Activated CD4-positive, alpha-beta T cell treated with anti-CD3 and anti-CD28 coated beads, Interleukin-2, amount 10 ng/mL, durations not matched to agents 7 days and 5 days (primary cell): ENCODE results near the gene FAM111B. TPM values are rescaled to one million over a fixed set of nuclear protein-coding genes. Genes with fewer than 3 reads are reported as not detected.
A peak's percentile ranks its signal among the peaks of the same experiment; 100 is the strongest.
"Not testable (repeated sequence)": the region's sequence is repeated elsewhere in the genome, so short reads cannot be mapped to it uniquely, and the experiment has no call there.

ENCODE experiments used
- CTCF ChIA-PET: fragments of 350-600 bp; sonication (Branson Sonifier 250); formaldehyde crosslinking; loops from one replicate; lab custom pipeline; 2021; ENCODE audit warnings: antibody characterized with exemption; lab: Charles Lee
- POLR2A ChIA-PET: fragments of 350-600 bp; sonication (Branson Sonifier 250); formaldehyde crosslinking; loops from one replicate; lab custom pipeline; 2021; ENCODE audit warnings: antibody characterized with exemption; lab: Charles Lee
- DNase-seq: peaks from one replicate; pipeline ENCODE4 v3.0.0-alpha.2; 2020
- H3K27ac Mint-ChIP-seq: one replicate; pipeline ENCODE4 v1.8.0; 2021; ENCODE audit warnings: mild to moderate bottlenecking, moderate library complexity, mixed read lengths
- H3K27me3 Mint-ChIP-seq: one replicate; pipeline ENCODE4 v1.8.0; 2021; ENCODE audit warnings: mixed read lengths
- H3K36me3 Mint-ChIP-seq: one replicate; pipeline ENCODE4 v1.8.0; 2021; ENCODE audit warnings: low read depth, mixed read lengths
- H3K4me1 Mint-ChIP-seq: one replicate; pipeline ENCODE4 v1.8.0; 2021; ENCODE audit warnings: mixed read lengths
- H3K4me3 Mint-ChIP-seq: one replicate; pipeline ENCODE4 v1.8.0; 2021; ENCODE audit warnings: mild to moderate bottlenecking, moderate library complexity, mixed read lengths
- H3K9me3 Mint-ChIP-seq: one replicate; pipeline ENCODE4 v1.8.0; 2021; ENCODE audit warnings: mixed read lengths
- total RNA-seq, 2 experiments: library from RNA; stranded (reverse); gene quantifications; one replicate each; pipeline ENCODE4 v1.2.3, GENCODE V29; 2021

Gene FAM111B
- total RNA-seq: 100 to 1,000 TPM in 1 of 2 experiments, 10 to 100 TPM in 1; 95.8 to 106 TPM

- DNase-seq: peak; percentile 88
- Mint-ChIP-seq H3K27ac (peak within 1 kb of the TSS; percentile 91), H3K27me3 (peaks cover 4% of the 10 kb centered on the region), H3K9me3 (peaks cover 7% of the 10 kb centered on the region), H3K4me3 (peak within 1 kb of the TSS; percentile 95), H3K4me1 (peaks cover 71% of the 10 kb centered on the region), H3K36me3 (peaks cover 55% of the 10 kb centered on the region)
- ChIA-PET POLR2A (interaction anchor here (0.6 to 1.2 kb wide), 3 partner anchors 29 to 510 kb away, joined by 3 to 6 read pairs (median 3); partner anchors contain the start of gene FAM111A), CTCF (interaction anchor here (0.6 to 2.7 kb wide), 11 partner anchors 9 to 165 kb away, joined by 3 to 19 read pairs (median 4); partner anchors contain the start of genes DTX4 and FAM111A)
Observed at GRCh38 chr11:59106363-59107336, at the start of gene FAM111B. Gene FAM111B, plus strand, starts transcription at chr11:59107237. Its CDS starts 2,389 bp downstream, at chr11:59109626.

DNA sequence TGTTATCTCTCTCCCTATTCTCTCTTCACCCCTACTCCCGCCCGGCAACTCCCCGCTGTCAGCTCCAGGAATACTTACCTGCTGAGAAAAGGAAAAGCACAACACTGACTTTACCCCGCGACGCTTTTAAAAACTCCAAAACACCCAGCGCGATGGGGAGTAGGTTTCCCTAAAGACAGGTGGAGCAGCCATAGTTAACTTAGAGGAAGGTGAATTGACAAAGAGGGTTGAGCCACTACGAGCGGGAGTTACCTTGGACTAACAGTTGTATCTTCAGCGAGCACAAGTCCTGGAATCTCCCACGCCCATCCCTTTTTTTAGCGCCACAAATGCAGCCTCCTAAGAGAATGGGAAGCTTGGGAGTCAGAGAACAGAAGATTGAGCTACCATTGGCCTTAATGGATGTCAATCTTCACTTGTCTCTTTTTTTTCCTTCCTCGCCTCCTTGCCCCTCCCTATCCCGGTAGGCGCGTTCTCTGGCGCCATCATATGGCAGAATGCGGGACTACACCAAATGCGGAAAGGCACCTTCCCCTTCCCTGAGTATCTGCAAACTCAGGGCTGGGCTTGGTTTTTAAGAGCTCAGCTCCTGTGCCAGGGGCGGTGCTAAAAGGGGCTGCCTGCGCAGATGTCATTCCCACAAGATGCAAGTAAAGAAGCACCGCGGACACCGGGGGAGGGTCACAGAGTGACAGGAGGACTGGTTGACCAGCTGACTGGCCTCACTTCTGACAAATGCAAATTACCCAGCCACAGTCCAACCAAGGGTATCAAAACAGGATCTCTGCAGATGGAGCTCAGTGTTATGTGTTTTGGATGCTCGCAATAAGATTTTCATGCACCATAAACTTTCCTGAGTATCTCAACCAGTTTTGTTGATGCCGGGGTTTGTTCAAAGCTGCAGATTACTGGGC is 48.7 kb upstream of the FAM111B start:
- peak; percentile 83 for DNase-seq
- Mint-ChIP-seq H3K4me3 (peak overlapping the region; percentile 66), H3K27me3 (peaks cover 28% of the 10 kb centered on the region)
- H3K27ac Mint-ChIP-seq, POLR2A ChIA-PET, H3K36me3 Mint-ChIP-seq, H3K9me3 Mint-ChIP-seq, H3K4me1 Mint-ChIP-seq: not testable (repeated sequence)
- CTCF ChIA-PET: interaction anchor here (0.7 to 2.0 kb wide), 13 partner anchors 9 to 514 kb away, joined by 3 to 8 read pairs (median 4); partner anchors contain the start of gene FAM111A

DNA sequence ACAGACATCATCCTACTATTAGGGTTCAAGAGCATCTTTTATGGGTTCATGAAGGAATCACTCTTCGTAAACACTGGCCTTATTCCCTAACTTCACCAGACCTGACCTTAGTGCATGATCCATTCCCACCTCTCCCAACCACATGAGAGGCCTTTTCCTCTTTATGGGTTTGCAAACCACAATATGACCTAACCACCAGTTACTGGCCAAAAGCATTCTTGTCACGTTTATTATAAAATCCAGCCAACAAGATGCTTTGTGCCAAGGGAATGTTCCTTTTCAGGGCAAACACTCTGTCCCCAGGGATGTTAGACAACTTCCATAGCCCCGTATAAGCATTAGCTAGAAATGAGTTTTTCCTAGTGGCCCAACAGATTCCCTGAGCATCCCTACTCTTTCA is 46.9 kb upstream of the FAM111B start:
- H3K27ac Mint-ChIP-seq, H3K4me3 Mint-ChIP-seq, DNase-seq, H3K4me1 Mint-ChIP-seq, H3K36me3 Mint-ChIP-seq, H3K9me3 Mint-ChIP-seq, POLR2A ChIA-PET: not testable (repeated sequence)
- H3K27me3 Mint-ChIP-seq: peaks cover 41% of the 10 kb centered on the region
- CTCF ChIA-PET: interaction anchor here (1.8 kb wide), 1 partner anchor 111 kb away, joined by 4 read pairs; no protein-coding TSS in a partner anchor

GRCh38 chr11:59062602-59063529 is 44.2 kb upstream of the FAM111B start:
- peaks cover 49% of the 10 kb centered on the region for H3K27me3 Mint-ChIP-seq
- CTCF ChIA-PET: interaction anchor here (1.2 kb wide), 1 partner anchor 73 kb away, joined by 6 read pairs; no protein-coding TSS in a partner anchor
- DNase-seq: no peak
- no peak overlapping the region for H3K27ac Mint-ChIP-seq
- H3K36me3 Mint-ChIP-seq: no peaks in the 10 kb centered on the region
- H3K4me3 Mint-ChIP-seq: no peak overlapping the region
- H3K4me1 Mint-ChIP-seq: peaks cover 9% of the 10 kb centered on the region
- H3K9me3 Mint-ChIP-seq: no peaks in the 10 kb centered on the region
- POLR2A ChIA-PET: no interaction called here

DNA sequence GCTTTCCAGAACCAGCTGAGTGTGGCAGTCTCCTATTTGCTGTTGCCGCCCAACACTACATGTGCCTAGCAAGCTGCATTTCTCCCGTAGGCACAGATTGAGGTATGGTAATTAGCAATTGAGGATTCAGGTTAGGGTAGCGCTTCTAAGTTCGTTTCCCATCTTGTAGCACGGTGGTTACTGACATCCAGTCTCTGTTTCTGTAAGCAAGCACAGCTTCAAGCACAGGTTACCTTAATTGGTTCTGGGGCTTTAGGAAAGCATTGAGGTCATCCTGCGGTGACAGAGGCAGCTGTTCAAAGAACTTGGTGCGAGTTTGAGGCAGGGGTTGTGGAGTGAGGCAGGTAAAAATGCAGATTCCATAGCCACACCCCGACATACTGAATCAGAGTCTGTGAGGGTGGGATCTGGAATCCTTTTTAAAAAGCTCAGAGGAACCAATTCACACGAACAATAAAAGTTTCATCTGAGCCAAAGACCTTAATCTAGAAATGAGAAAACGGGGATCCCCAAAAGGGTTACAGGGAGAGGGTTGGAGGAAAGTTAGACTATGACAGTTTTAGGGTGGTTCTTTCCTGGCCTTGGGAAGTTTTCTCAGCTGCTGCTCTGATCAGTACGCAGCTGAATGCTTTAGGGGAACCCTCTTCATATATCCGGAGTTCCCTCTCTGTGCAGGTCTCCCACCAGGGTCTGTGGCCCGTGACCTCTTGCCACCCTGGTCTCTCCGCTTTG is 42.9 kb upstream of the FAM111B start:
- H3K4me3 Mint-ChIP-seq, H3K36me3 Mint-ChIP-seq, DNase-seq, H3K9me3 Mint-ChIP-seq, H3K4me1 Mint-ChIP-seq, H3K27ac Mint-ChIP-seq, POLR2A ChIA-PET: not testable (repeated sequence)
- H3K27me3 Mint-ChIP-seq: peaks cover 55% of the 10 kb centered on the region
- CTCF ChIA-PET: interaction anchor here (1.2 kb wide), 1 partner anchor 72 kb away, joined by 6 read pairs; no protein-coding TSS in a partner anchor

GRCh38 chr11:59069087-59069486 is 38.0 kb upstream of the FAM111B start:
- Mint-ChIP-seq H3K4me3 (no peak overlapping the region), H3K27ac (no peak overlapping the region), H3K36me3 (no peaks in the 10 kb centered on the region), H3K9me3 (no peaks in the 10 kb centered on the region), H3K27me3 (peaks cover 60% of the 10 kb centered on the region), H3K4me1 (no peaks in the 10 kb centered on the region)
- CTCF ChIA-PET: no interaction called here
- POLR2A ChIA-PET: no interaction called here
- DNase-seq: no peak

DNA sequence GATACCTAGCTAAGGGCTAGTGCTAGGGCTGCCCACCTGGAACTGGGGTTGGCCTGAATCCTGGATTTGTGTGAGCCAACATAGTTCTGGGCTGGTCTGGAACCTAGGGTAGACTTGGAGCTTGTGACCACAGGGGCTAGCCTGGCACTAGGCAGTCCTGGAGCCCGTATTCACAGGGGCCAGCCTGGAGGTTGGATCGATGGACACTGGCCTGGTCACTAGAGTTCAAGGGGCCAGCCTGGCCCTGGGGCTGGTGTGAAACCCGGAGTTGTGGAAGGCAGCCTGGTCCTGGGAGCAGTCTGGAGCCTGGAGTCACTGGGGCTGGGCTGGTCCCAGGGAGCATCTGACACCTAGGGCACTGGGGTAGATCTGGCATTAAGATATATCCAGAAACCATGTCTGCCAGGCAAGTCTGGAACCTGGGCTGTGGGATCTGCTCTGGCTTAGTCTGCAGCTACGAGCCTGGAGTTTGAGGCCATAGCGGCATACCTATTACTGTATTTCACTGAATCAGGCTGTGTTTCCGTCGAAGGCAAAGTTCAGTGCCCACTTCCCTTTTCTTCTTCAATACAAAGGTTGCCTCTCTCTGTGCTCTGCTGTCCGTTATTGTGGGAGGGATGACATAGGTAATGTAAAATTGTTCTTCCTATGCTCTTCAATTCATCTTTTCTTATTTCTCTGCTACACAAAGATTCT is 30.0 kb upstream of the FAM111B start:
- Mint-ChIP-seq H3K27me3 (peaks cover 31% of the 10 kb centered on the region), H3K36me3 (no peaks in the 10 kb centered on the region), H3K9me3 (no peaks in the 10 kb centered on the region), H3K4me3 (no peak overlapping the region), H3K27ac (no peak overlapping the region), H3K4me1 (peaks cover 8% of the 10 kb centered on the region)
- ChIA-PET CTCF (interaction anchor here (0.5 kb wide), 1 partner anchor 124 kb away, joined by 3 read pairs; no protein-coding TSS in a partner anchor), POLR2A (no interaction called here)
- no peak for DNase-seq

DNA sequence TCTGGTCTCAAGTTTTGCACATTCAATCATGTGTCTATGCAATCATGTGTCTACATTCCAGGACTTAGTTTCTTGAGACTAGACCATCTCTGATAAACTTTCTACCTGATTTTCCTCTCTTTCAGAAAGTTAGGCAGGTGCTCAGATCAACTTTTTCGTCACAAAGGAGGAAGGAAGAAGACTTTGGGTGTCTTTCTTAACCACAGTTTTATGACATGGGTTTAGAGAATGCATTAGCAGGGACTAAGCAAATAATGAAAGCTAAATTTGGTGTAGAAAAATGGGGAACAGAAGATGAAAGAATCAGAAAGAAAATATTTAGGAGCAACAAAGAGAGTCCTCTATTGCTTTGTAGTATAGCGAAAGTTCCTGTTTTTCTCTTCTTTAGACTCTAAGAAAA is 28.6 kb upstream of the FAM111B start:
- peaks cover 8% of the 10 kb centered on the region for H3K4me1 Mint-ChIP-seq
- DNase-seq: no peak
- no peak overlapping the region for H3K4me3 Mint-ChIP-seq
- H3K9me3 Mint-ChIP-seq: no peaks in the 10 kb centered on the region
- H3K27ac Mint-ChIP-seq: no peak overlapping the region
- CTCF ChIA-PET: interaction anchor here (0.6 kb wide), 1 partner anchor 1298 kb away, joined by 3 read pairs; no protein-coding TSS in a partner anchor
- peaks cover 29% of the 10 kb centered on the region for H3K27me3 Mint-ChIP-seq
- POLR2A ChIA-PET: no interaction called here
- H3K36me3 Mint-ChIP-seq: no peaks in the 10 kb centered on the region

DNA sequence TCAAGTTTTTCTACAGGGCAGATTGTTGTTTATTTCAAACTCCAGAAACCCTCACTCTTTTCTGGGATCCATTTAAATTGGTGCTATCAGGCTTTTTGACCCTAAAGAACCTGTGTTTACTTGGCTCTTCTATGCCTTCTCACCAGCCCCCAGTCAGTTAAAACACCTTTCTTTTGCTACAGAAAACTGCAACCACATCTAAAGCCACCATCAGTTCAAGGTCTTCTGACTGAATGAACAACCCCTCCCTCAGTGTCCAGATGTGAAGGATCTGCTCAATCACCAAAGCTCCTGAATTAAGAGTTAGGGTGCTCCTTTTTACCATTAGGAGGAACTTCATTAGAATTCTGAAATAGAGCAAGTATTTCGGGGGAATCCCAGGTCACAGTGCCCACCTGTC is 28.0 kb upstream of the FAM111B start:
- no peak overlapping the region for H3K27ac Mint-ChIP-seq
- no peaks in the 10 kb centered on the region for H3K9me3 Mint-ChIP-seq
- no peak for DNase-seq
- no peak overlapping the region for H3K4me3 Mint-ChIP-seq
- no peaks in the 10 kb centered on the region for H3K36me3 Mint-ChIP-seq
- peaks cover 8% of the 10 kb centered on the region for H3K4me1 Mint-ChIP-seq
- ChIA-PET POLR2A (no interaction called here), CTCF (no interaction called here)
- H3K27me3 Mint-ChIP-seq: peaks cover 32% of the 10 kb centered on the region

GRCh38 chr11:59080421-59080820 is 26.6 kb upstream of the FAM111B start:
- H3K9me3 Mint-ChIP-seq, DNase-seq, CTCF ChIA-PET, H3K27ac Mint-ChIP-seq, H3K36me3 Mint-ChIP-seq, H3K4me1 Mint-ChIP-seq, H3K4me3 Mint-ChIP-seq, POLR2A ChIA-PET: not testable (repeated sequence)
- peaks cover 21% of the 10 kb centered on the region for H3K27me3 Mint-ChIP-seq
